ENCODE results near the gene PBRM1.

Gene PBRM1

GRCh38 chr3:52670621-52671521 is 14.8 kb downstream of the PBRM1 start:
- DNase-seq (ENCODE audit: low spot score), result peak; percentile 87

GRCh38 chr3:52663098-52663497 is 22.6 kb downstream of the PBRM1 start:
- DNase-seq (ENCODE audit: low spot score), result no peak

- no peak for DNase-seq (ENCODE audit: low spot score)
Observed at GRCh38 chr3:52660046-52660445, 25.7 kb downstream of the PBRM1 start.

GRCh38 chr3:52655895-52656294 is 29.8 kb downstream of the PBRM1 start:
- DNase-seq (ENCODE audit: low spot score), result no peak

- DNase-seq (ENCODE audit: low spot score), result no peak
Observed at GRCh38 chr3:52651592-52651991, 34.1 kb downstream of the PBRM1 start.

- peak; percentile 8 for DNase-seq (ENCODE audit: low spot score)
Observed at GRCh38 chr3:52650439-52650838, 35.3 kb downstream of the PBRM1 start.

DNA sequence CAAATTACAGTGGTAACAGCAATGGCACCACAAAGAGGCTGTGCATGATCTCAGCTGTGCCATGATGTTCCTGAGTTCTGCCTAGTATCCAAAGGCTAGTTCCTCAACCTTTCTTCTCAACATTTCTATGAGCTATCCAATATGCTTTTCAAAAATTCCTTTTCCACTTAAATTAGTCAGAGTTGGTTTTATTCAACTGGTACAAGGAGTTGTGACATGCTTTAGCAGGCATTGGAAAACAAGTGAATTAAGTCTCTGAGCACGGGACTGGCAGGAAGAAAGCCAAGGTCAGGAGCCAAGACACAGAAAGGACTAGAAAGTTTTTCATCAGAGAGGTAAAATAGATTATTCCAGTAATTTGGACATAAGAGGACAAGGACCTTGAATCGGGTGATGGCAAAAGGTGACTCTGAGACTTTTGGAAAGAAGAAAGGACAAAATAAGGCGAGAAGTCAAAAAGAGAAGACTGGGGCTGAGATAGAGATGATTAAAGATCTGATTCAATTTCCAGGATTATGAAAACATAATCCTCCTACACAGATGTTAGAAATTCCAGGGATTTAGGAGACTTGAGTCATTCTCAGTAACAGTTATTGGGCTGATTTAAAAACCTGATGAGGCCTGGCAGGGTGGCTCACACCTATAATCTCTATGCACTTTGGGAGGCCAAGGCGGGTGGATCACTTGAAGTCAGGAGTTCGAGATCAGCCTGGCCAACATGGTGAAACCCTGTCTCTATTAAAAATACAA is 36.1 kb downstream of the PBRM1 start:
- peak; percentile 61 for DNase-seq (ENCODE audit: low spot score)

DNA sequence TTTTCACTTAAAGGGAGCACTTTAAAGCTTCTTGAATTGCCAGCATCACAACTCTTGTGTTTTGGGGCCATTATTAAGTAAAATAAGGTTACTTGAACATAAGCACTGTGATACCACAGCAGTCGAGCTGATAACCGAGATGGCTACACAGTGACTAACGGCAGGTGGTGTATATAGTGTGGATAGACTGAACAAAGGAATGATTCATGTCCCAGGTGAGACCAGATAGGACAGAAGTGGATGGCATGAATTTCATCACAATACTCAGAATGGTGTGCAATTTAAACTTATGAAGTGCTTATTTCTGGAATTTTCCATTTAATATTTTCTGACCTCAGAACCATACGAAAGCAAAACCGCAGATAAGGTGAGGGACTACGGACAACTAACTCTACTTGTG is 40.2 kb downstream of the PBRM1 start:
- DNase-seq (ENCODE audit: low spot score), result no peak

- DNase-seq (ENCODE audit: low spot score), result peak; percentile 11
Observed at GRCh38 chr3:52636673-52637072, 49.0 kb downstream of the PBRM1 start.

DNA sequence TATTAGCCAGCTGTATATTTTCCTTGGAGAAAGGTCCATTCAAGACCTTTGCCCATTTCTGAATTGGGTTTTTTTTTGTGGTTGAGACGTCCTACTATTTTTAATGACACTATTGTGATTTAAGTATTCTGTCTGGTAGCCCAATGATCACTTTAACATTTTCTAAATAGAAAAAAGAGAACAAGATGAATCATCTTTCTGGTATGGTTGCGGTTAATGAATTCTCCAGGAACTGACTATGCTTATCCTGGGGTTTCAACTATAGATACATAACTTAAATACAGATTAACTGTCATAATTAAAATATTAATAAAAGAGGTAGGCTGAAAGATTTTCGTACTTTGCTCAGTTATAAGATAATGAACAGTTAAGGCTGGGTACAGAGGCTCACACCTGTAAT is 51.9 kb downstream of the PBRM1 start:
- no peak for DNase-seq (ENCODE audit: low spot score)

- no peak for DNase-seq (ENCODE audit: low spot score)
Observed at GRCh38 chr3:52625041-52625440, 60.7 kb downstream of the PBRM1 start.

GRCh38 chr3:52623234-52623792 is 62.4 kb downstream of the PBRM1 start:
- DNase-seq (ENCODE audit: low spot score), result no peak

- DNase-seq (ENCODE audit: low spot score), result no peak
Observed at GRCh38 chr3:52620580-52620979, 65.1 kb downstream of the PBRM1 start.

GRCh38 chr3:52615166-52615565 is 70.5 kb downstream of the PBRM1 start:
- DNase-seq (ENCODE audit: low spot score), result peak; percentile 28

- no peak for DNase-seq (ENCODE audit: low spot score)
Observed at GRCh38 chr3:52614689-52615088, 71.0 kb downstream of the PBRM1 start.

GRCh38 chr3:52609316-52609815 is 76.3 kb downstream of the PBRM1 start:
- no peak for DNase-seq (ENCODE audit: low spot score)

DNA sequence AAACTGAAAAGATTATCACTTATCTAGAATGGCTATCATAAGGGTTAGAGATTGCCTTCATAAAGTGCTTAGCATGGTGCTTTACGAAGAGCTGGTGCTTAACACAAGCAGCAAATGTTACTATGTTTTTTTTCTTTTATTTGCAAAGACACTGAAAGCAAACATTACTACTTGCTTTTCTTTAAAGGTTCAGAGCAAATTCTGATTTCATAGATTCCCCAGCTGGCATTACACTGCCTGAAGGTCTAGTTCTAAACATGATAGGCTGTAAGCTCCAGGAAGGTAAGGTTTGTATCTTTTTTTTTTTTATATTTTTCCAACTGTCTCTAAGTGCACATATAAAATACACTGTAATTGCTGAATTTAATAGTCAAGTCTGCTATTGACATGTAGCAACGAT is 77.4 kb downstream of the PBRM1 start:
- no peak for DNase-seq (ENCODE audit: low spot score)

DNA sequence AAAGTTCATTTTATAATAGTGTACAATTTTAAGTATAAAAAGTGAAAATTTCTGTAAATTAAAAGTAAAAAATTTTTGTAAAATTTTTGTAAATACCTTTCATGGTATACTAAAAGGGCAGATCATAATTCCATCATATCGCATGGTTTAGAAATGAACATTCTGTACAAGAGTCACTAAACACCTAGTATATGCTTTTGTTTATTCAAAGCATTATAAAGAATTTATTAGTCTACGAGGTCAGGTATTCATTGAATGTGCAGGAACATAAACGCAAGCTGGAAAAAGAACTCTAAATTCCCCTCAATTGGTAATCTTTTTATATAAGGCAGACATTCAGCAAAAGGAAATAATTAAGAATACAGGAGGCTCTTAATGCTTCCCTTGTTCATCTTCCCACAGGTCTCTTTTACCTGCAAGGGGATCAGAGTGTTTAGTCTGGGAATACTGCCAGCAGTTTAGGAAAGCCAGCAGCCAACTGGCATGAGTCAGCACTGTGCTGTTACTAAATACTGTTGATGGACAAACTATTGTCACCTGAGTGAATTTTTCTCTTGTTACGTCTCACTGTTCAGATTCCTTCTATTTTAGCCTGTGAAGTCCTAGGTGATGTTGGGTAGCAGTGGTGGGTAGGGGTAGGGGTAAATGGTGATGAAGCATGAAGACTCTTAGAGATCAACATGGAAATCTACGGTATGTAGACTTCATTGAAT is 79.2 kb downstream of the PBRM1 start:
- DNase-seq (ENCODE audit: low spot score), result no peak

DNA sequence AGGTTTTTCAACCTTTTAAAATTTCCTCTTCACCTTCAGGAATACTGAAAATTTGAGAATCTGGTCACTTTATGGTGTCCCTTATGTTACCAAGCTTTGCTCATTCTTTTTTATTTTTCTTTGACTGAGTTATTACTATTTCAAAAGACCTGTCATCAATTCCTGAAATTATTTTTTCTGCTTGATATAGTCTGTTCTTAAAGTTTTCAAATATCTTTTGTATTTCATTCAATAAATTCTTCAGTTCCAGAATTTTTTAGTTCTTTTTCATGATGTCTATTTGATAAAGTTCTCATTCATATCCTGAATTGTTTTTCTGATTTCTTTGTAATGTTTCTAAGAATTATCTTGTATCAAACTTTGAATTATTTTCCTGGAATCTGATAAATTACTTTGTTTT is 85.5 kb downstream of the PBRM1 start:
- DNase-seq (ENCODE audit: low spot score), result no peak

- no peak for DNase-seq (ENCODE audit: low spot score)
Observed at GRCh38 chr3:52596658-52597265, 89.0 kb downstream of the PBRM1 start.

GRCh38 chr3:52593103-52593502 is 92.6 kb downstream of the PBRM1 start:
- no peak for DNase-seq (ENCODE audit: low spot score)

Data from GM03348 (cell line).